KOPT-K1 (cell line): ENCODE data around the gene MTPN.

Source experiments
- H3K27ac ChIP-seq: fragments of 200-600 bp; sonication (generic); 2 replicates; pipeline ENCODE4 v1.5.1; 2016; ENCODE audit warnings: antibody characterized with exemption, mild to moderate bottlenecking, low read depth, low read length; ENCODE audit not compliant: poor library complexity, severe bottlenecking
- H3K36me3 ChIP-seq: fragments of 200-600 bp; sonication (generic); 2 replicates; pipeline ENCODE4 v1.5.1; 2017; ENCODE audit warnings: antibody characterized with exemption, mild to moderate bottlenecking, low read length, moderate library complexity; ENCODE audit not compliant: insufficient read depth
- H3K9me3 ChIP-seq: fragments of 200-600 bp; sonication (generic); 2 replicates; pipeline ENCODE4 v1.5.1; 2017; ENCODE audit warnings: antibody characterized with exemption, low read length, mild to moderate bottlenecking; ENCODE audit not compliant: insufficient read depth, poor library complexity, severe bottlenecking

MTPN gene

DNA sequence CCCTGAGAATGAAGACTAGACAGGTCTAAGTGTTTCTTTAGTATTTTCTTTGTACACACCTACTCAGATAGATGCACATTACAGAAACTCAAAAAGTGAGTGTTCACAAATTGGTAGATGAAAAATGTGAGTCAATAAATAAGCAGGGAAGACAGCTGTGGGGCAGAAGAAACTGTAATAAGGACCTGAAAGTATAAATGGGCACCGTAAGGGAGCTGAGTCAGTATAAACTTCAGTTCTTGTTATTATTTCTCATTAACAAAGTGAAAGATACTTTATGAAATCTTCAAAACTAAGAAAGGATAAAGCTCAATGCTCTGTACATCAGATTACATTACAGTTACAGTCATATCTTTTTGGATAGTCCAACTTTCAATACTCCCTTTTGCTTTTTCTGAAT is 2.5 kb downstream of the MTPN start:
- Histone ChIP-seq H3K36me3 (peaks cover 54% of the 10 kb centered on the region), H3K9me3 (no peaks in the 10 kb centered on the region), H3K27ac (no peak overlapping the region)

DNA sequence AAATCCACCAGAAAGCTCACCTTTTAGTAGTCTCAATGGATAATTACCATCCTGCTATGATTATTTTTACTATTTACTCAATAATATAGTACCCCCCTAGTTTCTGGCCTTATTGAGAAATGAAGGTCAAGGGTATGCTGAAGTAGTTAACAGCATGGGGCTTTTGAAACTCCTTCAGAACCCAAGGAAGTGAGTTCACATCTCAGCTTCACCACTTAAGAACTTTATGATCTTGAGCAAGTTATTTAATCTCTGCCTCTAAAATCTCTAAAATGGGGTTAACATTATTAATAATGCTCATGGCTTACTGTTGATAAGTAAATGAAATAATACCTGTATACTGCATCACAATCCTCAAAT is 5.8 kb downstream of the MTPN start:
- Histone ChIP-seq H3K9me3 (no peaks in the 10 kb centered on the region), H3K36me3 (peaks cover 71% of the 10 kb centered on the region), H3K27ac (peak overlapping the region; percentile 40)

DNA sequence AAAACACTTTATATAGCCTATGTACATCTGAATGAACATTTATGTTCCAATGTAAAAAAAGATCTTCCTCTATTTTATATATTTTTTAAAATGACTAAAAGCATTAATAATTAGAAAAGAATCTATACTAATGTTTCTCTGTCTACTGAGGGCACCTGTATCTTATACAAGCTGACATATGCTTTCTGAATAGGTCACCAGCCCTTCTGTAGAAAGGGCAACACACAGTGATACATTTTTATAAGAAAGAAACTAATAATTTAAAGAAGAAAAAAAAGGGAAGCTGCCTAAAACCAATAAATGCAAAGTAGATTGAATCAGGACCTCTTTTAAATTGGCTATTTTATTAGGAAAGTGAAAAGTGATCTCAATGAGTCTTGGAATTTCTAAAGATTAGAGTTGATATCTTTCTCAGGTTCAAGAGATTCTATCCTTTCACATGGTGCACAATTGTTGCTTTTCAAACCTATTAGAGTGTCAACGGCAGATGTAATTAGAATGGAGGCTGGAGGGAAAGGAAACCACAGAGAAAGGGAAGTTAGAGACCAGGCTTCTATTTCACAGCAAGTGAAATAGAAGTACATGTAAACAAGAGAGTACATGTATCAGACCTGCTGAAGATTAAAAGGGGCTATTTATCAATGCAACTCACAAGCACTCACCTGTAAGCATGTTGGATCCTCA is 6.3 kb downstream of the MTPN start:
- Histone ChIP-seq H3K27ac (peak overlapping the region; percentile 40), H3K36me3 (peaks cover 71% of the 10 kb centered on the region), H3K9me3 (no peaks in the 10 kb centered on the region)

DNA sequence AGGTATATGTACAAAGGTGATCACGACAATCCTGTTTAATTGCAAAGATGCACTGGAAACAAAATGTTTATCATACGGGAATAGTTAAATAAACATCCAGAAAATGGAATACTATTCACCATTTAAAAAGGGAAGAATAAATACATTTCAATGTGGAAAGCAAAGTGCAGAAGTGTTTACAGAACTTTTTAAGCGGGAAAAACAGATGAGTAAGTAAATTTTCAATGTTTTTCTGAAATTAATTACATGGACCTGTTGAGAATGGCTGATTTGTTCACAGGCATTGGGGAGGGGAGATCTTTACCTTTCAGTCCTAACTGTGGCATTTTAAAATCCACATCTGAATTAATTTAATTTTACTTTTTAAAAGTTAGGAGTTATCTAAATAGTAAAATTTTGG is 7.1 kb downstream of the MTPN start:
- Histone ChIP-seq H3K27ac (no peak overlapping the region), H3K9me3 (no peaks in the 10 kb centered on the region), H3K36me3 (peaks cover 65% of the 10 kb centered on the region)

DNA sequence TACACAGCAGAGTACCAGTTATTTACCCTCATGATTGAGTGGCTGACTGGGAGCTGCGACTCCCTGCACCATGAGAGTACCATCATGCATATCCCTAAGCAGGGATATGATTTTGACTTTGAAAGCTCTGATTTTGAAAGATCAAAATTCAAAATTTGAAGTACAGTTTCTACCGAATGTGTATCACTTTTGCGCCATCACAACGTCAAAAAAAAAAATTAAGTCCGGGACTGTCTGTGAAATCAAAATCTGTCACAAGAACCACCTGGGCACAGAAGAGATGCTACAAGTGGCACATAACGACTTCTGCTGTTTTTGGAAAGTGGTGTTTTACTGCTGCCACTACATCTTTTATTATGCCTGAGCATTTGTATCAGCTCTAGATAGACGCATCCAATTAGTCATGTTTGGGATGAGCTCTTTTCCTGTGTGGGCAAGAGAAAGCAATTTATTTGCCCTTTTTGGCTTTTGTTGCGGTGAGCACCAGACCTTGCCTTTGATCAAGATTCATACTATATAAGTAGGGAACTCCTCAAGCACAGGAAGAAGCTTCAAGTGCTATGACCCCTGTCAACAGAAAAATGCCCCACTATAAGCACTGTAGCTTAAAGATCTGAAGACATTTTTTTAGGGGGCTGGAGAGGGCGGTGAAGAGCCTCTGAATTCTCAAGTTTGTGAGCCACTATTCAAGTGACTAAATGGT is 10.7 kb downstream of the MTPN start:
- Histone ChIP-seq H3K9me3 (no peaks in the 10 kb centered on the region), H3K27ac (no peak overlapping the region), H3K36me3 (peaks cover 31% of the 10 kb centered on the region)

DNA sequence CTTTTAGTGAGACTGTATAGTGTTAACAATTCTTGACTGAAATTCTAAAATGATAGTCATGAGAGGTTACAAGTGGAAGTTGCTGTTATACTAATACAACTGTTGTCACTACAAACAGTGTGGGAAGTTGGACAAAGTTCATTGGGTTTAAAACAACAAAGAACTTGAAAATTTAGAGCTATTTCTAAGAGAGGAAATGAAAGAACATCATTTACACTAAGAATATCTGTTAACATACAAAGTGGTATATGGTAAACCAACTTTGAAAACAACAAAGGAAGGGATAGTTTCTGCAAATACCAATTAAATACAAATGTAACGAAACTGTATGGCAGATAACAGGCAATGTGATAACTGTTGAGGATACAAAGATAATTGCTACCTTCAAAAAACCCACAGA is 11.6 kb downstream of the MTPN start:
- H3K27ac ChIP-seq, result no peak overlapping the region
- no peaks in the 10 kb centered on the region for H3K9me3 ChIP-seq

DNA sequence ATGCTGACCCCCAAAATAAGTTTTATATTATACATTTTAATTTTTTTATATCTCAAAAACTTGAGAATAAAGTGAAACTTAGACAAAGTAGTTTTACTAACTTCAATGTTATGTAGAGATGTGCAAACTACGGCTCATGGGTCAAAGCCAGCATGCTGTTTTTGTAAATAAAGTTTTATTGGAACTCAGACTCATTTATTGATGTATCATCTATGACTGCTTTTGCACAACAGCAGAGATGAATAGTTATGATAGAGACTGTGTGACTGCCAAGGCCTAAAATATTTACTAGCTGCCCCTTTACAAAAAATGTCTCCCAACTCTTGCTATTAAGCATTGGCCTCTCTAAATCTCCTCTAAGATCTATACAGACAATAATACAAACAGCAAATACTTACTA is 12.4 kb downstream of the MTPN start:
- Histone ChIP-seq H3K36me3 (peaks cover 24% of the 10 kb centered on the region), H3K9me3 (no peaks in the 10 kb centered on the region), H3K27ac (no peak overlapping the region)

More for the DNA sequence above, 11.6 kb downstream of the MTPN start:
- H3K36me3 ChIP-seq, result peaks cover 24% of the 10 kb centered on the region

DNA sequence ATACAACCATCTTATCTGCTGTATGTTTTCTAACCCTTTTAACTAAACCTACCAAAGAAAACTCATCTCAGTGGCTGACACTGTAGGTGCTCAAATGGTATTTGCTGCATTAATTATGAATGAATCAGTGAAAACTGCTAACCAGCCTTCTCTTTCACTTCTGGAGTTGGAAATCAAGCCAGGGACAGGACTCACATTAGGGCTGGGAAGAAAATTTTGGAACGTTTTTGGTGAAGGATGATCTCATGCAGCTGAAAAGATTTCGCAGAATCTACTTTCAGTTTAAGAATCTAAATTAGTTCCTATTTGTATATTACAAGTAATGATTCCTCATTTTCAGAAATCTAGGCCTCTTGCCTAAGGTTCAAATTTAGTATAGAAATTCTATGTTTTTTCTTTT is 12.9 kb downstream of the MTPN start:
- Histone ChIP-seq H3K27ac (no peak overlapping the region), H3K36me3 (peaks cover 24% of the 10 kb centered on the region), H3K9me3 (no peaks in the 10 kb centered on the region)

DNA sequence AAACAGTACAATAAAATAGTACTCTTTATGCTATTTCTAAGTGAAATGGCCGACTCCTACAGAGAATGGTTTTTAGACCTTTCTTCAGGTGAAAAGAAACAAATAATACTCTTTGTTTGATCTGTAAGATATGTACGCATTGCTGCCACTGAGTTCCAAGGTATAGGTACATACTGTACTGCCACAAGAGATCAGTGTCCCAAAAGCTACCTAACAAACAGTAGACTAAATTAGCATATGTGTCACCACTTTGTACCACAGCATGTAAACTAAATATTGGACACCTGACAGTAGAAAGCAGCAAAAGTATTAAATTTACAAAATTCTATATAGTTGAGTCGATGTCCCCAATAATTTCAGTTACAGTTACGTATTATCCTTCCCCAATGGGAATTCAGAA is 14.4 kb downstream of the MTPN start:
- H3K27ac ChIP-seq, result no peak overlapping the region
- H3K36me3 ChIP-seq, result peaks cover 25% of the 10 kb centered on the region
- no peaks in the 10 kb centered on the region for H3K9me3 ChIP-seq

DNA sequence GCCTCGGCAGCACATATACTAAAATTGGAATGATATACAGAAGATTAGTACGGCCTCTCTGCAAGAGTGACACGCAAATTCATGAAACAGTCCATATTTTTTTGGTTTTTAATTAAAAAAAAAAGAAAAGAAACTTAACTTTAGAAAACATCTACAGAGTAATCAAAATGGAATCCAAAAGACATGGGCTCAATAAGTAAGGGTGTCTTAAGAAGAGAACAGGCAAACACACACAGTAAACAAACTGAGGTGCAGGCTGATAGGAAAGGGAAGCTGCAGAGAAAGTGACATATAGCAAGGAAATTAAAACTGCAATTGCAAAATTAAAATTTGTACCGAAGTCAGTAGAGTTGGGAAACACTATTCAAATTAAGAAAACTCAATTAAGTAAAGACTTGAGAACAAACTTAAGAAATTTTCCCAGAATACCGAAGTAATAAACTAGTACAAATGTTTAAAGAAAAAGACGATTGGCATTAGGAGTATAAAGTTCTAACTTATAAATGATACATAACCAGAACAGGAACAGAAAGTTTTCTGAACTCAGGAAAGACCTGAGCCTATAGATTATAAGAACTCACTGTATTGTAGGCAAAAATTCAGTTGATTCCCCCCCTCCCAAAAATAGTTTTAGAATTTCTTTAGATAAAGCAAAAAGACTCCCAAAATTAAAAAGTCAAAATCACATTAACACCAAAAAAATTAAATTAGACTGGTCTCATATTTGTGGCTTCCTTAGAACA is 16.3 kb downstream of the MTPN start:
- Histone ChIP-seq H3K27ac (no peak overlapping the region), H3K36me3 (peaks cover 35% of the 10 kb centered on the region)

DNA sequence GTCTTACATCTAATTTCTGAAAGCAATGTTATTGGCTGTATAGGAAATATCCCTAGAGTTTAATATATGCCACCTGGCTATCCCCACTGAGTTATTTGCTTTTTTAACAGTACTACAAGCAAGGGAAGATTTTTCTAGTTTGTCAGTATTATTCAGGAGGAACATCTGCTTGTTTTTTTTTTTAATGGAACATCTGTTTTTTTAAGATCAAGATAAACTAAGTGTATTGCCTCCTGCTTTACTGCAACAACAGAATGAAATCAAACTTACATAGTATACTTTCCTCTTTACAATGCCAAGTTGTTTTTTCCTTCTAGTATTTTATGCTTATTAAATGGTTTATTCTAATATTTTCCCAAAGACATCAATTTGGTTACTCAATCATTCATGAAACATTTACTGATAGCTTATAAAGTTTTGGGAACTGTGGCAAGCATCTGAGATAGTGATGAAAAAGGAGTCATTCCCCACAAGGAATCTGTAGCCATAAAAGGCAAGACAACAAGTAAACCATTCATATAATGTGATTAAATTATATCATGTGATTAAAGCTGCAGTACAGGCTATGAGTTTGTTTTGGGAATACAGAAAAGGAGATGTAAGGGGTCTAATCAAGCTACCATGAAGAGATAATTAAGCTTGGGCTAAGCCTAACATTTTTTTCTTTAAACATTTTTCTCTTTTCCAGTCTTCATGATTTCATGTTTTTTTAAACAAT is 17.4 kb downstream of the MTPN start:
- H3K36me3 ChIP-seq, result peaks cover 40% of the 10 kb centered on the region
- H3K9me3 ChIP-seq, result no peaks in the 10 kb centered on the region
- no peak overlapping the region for H3K27ac ChIP-seq

More for the DNA sequence above, 16.3 kb downstream of the MTPN start:
- H3K9me3 ChIP-seq, result no peaks in the 10 kb centered on the region

DNA sequence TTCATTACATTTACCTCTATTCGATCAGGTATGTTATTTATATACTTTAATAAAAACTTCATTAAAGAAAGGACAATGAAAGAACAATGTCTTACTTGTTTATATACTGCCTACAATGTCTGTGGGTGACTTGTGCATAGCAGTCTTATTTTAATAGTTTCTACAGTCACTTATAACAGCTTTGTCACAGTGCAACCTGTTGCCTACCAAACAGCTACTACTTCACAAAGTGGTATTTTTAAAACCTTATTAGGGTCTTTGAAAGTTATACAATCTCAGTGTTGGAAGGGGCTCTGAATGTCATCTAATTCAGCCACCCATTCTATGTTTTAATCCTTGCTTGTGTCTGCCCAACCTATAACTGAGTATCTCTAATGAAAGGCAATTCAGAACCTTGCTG is 19.0 kb downstream of the MTPN start:
- no peak overlapping the region for H3K27ac ChIP-seq
- H3K36me3 ChIP-seq, result peaks cover 40% of the 10 kb centered on the region
- H3K9me3 ChIP-seq, result no peaks in the 10 kb centered on the region

DNA sequence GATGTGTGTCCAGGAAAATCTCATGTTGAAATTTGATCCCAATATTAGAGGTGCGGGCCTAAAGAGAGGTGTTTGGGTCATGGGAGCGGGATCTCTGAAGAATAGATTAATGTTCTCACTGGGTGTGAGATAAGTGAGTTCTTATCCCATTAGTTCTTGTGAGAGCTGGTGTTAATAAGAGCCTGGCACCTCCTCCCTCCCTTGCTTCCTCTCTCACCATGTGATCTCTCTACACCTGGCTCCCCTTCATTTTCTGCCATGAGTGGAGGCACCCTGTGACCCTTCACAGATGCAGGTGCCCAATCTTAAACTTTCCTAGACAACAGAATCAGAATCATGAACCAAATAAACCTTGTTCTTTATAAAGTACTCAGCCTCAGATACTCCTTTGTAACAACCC is 19.5 kb downstream of the MTPN start:
- no peaks in the 10 kb centered on the region for H3K9me3 ChIP-seq
- peaks cover 42% of the 10 kb centered on the region for H3K36me3 ChIP-seq
- H3K27ac ChIP-seq, result no peak overlapping the region

DNA sequence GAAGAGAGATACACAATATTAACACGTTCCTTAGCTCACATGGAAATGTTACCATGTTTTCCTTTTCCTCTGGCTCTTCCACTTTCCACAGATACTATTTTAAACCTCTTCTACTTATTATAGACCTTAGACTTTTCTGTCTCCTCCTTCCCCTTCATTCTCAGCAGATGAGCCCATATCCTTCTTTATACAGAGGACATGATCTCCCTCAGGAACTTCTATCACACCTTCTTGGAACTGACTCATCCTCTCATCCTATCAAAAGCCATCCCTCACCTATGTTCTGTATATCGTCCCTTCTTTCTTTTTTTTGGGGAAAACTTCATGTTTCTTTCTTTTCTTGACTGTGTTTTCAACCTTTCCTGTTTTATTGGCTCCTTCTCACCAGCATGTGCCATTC is 20.8 kb downstream of the MTPN start:
- Histone ChIP-seq H3K36me3 (peaks cover 54% of the 10 kb centered on the region), H3K9me3 (no peaks in the 10 kb centered on the region), H3K27ac (no peak overlapping the region)

DNA sequence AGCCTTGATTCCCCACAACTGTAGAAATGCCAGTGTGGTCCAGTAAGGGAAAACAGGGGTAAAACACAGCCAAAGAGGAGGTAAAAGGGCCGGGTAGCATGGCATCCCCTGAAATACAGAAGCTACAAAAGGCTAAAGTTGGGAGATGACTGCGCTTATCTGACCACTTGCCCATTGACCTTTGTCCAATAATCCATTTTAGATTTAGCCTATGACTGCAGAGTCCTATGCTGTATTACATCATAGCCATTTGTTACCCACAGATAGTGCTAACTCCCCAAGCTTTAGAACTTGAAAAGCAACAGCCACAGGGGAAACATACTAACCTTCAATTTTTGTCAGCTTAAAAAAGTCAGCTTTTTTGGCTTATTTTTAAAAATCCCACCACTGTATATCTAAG is 26.2 kb downstream of the MTPN start:
- Histone ChIP-seq H3K9me3 (no peaks in the 10 kb centered on the region), H3K36me3 (peaks cover 73% of the 10 kb centered on the region), H3K27ac (no peak overlapping the region)
